NCI-H524 (cell line): ENCODE measurements around the gene MAP1A.
"Not testable (repeated sequence)": the region's sequence is repeated elsewhere in the genome, so short reads cannot be mapped to it uniquely, and the experiment has no call there.

Experiments used
- DNase-seq, 2 experiments: peaks; one replicate each; lab custom pipeline; 2025; lab: John Stamatoyannopoulos, UW

Gene MAP1A

GRCh38 chr15:43529141-43529540 lies 11.7 kb downstream of the MAP1A start:
- no peak for DNase-seq

GRCh38 chr15:43529587-43530345 lies 12.4 kb downstream of the MAP1A start:
- no peak for DNase-seq

GRCh38 chr15:43531018-43531670 lies 13.7 kb downstream of the MAP1A start:
- no peak for DNase-seq

GRCh38 chr15:43532826-43533225 lies 15.4 kb downstream of the MAP1A start:
- not testable (repeated sequence) for DNase-seq

GRCh38 chr15:43534897-43535296 lies 17.5 kb downstream of the MAP1A start:
- no peak for DNase-seq

GRCh38 chr15:43538091-43538490 lies 20.7 kb downstream of the MAP1A start:
- no peak for DNase-seq

GRCh38 chr15:43541785-43542184 lies 24.4 kb downstream of the MAP1A start:
- DNase-seq = no peak

- no peak for DNase-seq
Measured at GRCh38 chr15:43544266-43544665, 26.9 kb downstream of the MAP1A start.

- no peak for DNase-seq
Measured at GRCh38 chr15:43545426-43545825, 28.0 kb downstream of the MAP1A start.

GRCh38 chr15:43547539-43547938 lies 30.1 kb downstream of the MAP1A start:
- no peak for DNase-seq

- no peak for DNase-seq
Measured at GRCh38 chr15:43550527-43551363, 33.3 kb downstream of the MAP1A start.

- no peak for DNase-seq
Measured at GRCh38 chr15:43552256-43552655, 34.8 kb downstream of the MAP1A start.

GRCh38 chr15:43552986-43553385 lies 35.6 kb downstream of the MAP1A start:
- no peak for DNase-seq

- not testable (repeated sequence) for DNase-seq
Measured at GRCh38 chr15:43562753-43563152, 45.3 kb downstream of the MAP1A start.

- not testable (repeated sequence) for DNase-seq
Measured at GRCh38 chr15:43563793-43564192, 46.4 kb downstream of the MAP1A start.

- DNase-seq = not testable (repeated sequence)
Measured at GRCh38 chr15:43566615-43567014, 49.2 kb downstream of the MAP1A start.

- not testable (repeated sequence) for DNase-seq
Measured at GRCh38 chr15:43574607-43575006, 57.2 kb downstream of the MAP1A start.
